Measurements from ENCODE around the gene FAAH2.

Gene FAAH2

GRCh38 chrX:57422790-57423189 lies 136.3 kb downstream of the FAAH2 start:
- Histone ChIP-seq H3K27ac (ENCODE audit: insufficient read depth in 1 of 2, low read depth in 1 of 2, low read length in 2 of 2, poor library complexity in 1 of 2, severe bottlenecking in 2 of 2) (no peak overlapping the region), H3K4me3 (ENCODE audit: control insufficient read depth in 1 of 7, extremely low read depth in 1 of 7, insufficient read depth in 4 of 7, low read depth in 2 of 7, low read length in 6 of 7) (no peak overlapping the region), H3K4me1 (ENCODE audit: control extremely low read depth in 1 of 4, control insufficient read depth in 4 of 4, insufficient read depth in 4 of 4, low read length in 3 of 4) (no peaks in the 10 kb centered on the region), H3K27me3 (replicated peaks in 2 of 5; ENCODE audit: control insufficient read depth in 4 of 5, insufficient read depth in 5 of 5, low read length in 4 of 5) (no peaks in the 10 kb centered on the region), H3K9me3 (ENCODE audit: control extremely low read depth in 1 of 5, control insufficient read depth in 4 of 5, insufficient read depth in 2 of 5, low read depth in 1 of 5, low read length in 4 of 5) (peaks cover 0 to 3% (median 0%) of the 10 kb centered on the region in 5 experiments), H3K36me3 (ENCODE audit: control insufficient read depth in 4 of 4, insufficient read depth in 4 of 4, low read length in 3 of 4) (no peaks in the 10 kb centered on the region)
- WGBS (ENCODE audit: insufficient coverage), result no CpG with 5 or more reads among the region's 2 CpGs
- ChIA-PET CTCF (no interaction called here), POLR2A (no interaction called here)
- DNase-seq, result no peak

- peaks cover 0 to 3% (median 0%) of the 10 kb centered on the region in 5 experiments for H3K9me3 ChIP-seq (ENCODE audit: control extremely low read depth in 1 of 5, control insufficient read depth in 4 of 5, insufficient read depth in 2 of 5, low read depth in 1 of 5, low read length in 4 of 5)
- no peak overlapping the region for H3K27ac ChIP-seq (ENCODE audit: insufficient read depth in 1 of 2, low read depth in 1 of 2, low read length in 2 of 2, poor library complexity in 1 of 2, severe bottlenecking in 2 of 2)
- ChIA-PET CTCF (no interaction called here), POLR2A (no interaction called here)
- H3K36me3 ChIP-seq (ENCODE audit: control insufficient read depth in 4 of 4, insufficient read depth in 4 of 4, low read length in 3 of 4), result no peaks in the 10 kb centered on the region
- WGBS (ENCODE audit: insufficient coverage), result 74% methylated on average over 5 of the region's 5 CpGs
- no peaks in the 10 kb centered on the region for H3K4me1 ChIP-seq (ENCODE audit: control extremely low read depth in 1 of 4, control insufficient read depth in 4 of 4, insufficient read depth in 4 of 4, low read length in 3 of 4)
- no peak overlapping the region for H3K4me3 ChIP-seq (ENCODE audit: control insufficient read depth in 1 of 7, extremely low read depth in 1 of 7, insufficient read depth in 4 of 7, low read depth in 2 of 7, low read length in 6 of 7)
- H3K27me3 ChIP-seq (replicated peaks in 2 of 5; ENCODE audit: control insufficient read depth in 4 of 5, insufficient read depth in 5 of 5, low read length in 4 of 5), result no peaks in the 10 kb centered on the region
- no peak for DNase-seq
Measured at GRCh38 chrX:57445076-57445475, 158.6 kb downstream of the FAAH2 start.

- 80% methylated on average over 1 of the region's 1 CpG for WGBS (ENCODE audit: insufficient coverage)
- DNase-seq, result no peak
- ChIA-PET CTCF (no interaction called here), POLR2A (no interaction called here)
- Histone ChIP-seq H3K9me3 (ENCODE audit: control extremely low read depth in 1 of 5, control insufficient read depth in 4 of 5, insufficient read depth in 2 of 5, low read depth in 1 of 5, low read length in 4 of 5) (peaks cover 0 to 3% (median 0%) of the 10 kb centered on the region in 5 experiments), H3K4me1 (ENCODE audit: control extremely low read depth in 1 of 4, control insufficient read depth in 4 of 4, insufficient read depth in 4 of 4, low read length in 3 of 4) (no peaks in the 10 kb centered on the region), H3K4me3 (ENCODE audit: control insufficient read depth in 1 of 7, extremely low read depth in 1 of 7, insufficient read depth in 4 of 7, low read depth in 2 of 7, low read length in 6 of 7) (no peak overlapping the region), H3K36me3 (ENCODE audit: control insufficient read depth in 4 of 4, insufficient read depth in 4 of 4, low read length in 3 of 4) (no peaks in the 10 kb centered on the region), H3K27ac (ENCODE audit: insufficient read depth in 1 of 2, low read depth in 1 of 2, low read length in 2 of 2, poor library complexity in 1 of 2, severe bottlenecking in 2 of 2) (no peak overlapping the region), H3K27me3 (replicated peaks in 2 of 5; ENCODE audit: control insufficient read depth in 4 of 5, insufficient read depth in 5 of 5, low read length in 4 of 5) (no peaks in the 10 kb centered on the region)
Measured at GRCh38 chrX:57445832-57446231, 159.3 kb downstream of the FAAH2 start.

GRCh38 chrX:57447856-57448255 lies 161.3 kb downstream of the FAAH2 start:
- H3K36me3 ChIP-seq (ENCODE audit: control insufficient read depth in 4 of 4, insufficient read depth in 4 of 4, low read length in 3 of 4), result no peaks in the 10 kb centered on the region
- ChIA-PET CTCF (no interaction called here), POLR2A (no interaction called here)
- no peak overlapping the region for H3K27ac ChIP-seq (ENCODE audit: insufficient read depth in 1 of 2, low read depth in 1 of 2, low read length in 2 of 2, poor library complexity in 1 of 2, severe bottlenecking in 2 of 2)
- peaks cover 0 to 3% (median 0%) of the 10 kb centered on the region in 5 experiments for H3K9me3 ChIP-seq (ENCODE audit: control extremely low read depth in 1 of 5, control insufficient read depth in 4 of 5, insufficient read depth in 2 of 5, low read depth in 1 of 5, low read length in 4 of 5)
- no peaks in the 10 kb centered on the region for H3K4me1 ChIP-seq (ENCODE audit: control extremely low read depth in 1 of 4, control insufficient read depth in 4 of 4, insufficient read depth in 4 of 4, low read length in 3 of 4)
- no peak overlapping the region for H3K4me3 ChIP-seq (ENCODE audit: control insufficient read depth in 1 of 7, extremely low read depth in 1 of 7, insufficient read depth in 4 of 7, low read depth in 2 of 7, low read length in 6 of 7)
- 73% methylated on average over 2 of the region's 2 CpGs for WGBS (ENCODE audit: insufficient coverage)
- no peak for DNase-seq
- no peaks in the 10 kb centered on the region for H3K27me3 ChIP-seq (replicated peaks in 2 of 5; ENCODE audit: control insufficient read depth in 4 of 5, insufficient read depth in 5 of 5, low read length in 4 of 5)

- H3K27ac ChIP-seq (ENCODE audit: insufficient read depth in 1 of 2, low read depth in 1 of 2, low read length in 2 of 2, poor library complexity in 1 of 2, severe bottlenecking in 2 of 2), result no peak overlapping the region
- H3K36me3 ChIP-seq (ENCODE audit: control insufficient read depth in 4 of 4, insufficient read depth in 4 of 4, low read length in 3 of 4), result no peaks in the 10 kb centered on the region
- WGBS (ENCODE audit: insufficient coverage), result no CpG with 5 or more reads among the region's 3 CpGs
- CTCF ChIA-PET, result no interaction called here
- H3K9me3 ChIP-seq (ENCODE audit: control extremely low read depth in 1 of 5, control insufficient read depth in 4 of 5, insufficient read depth in 2 of 5, low read depth in 1 of 5, low read length in 4 of 5), result peaks cover 0 to 3% (median 0%) of the 10 kb centered on the region in 5 experiments
- H3K4me3 ChIP-seq (ENCODE audit: control insufficient read depth in 1 of 7, extremely low read depth in 1 of 7, insufficient read depth in 4 of 7, low read depth in 2 of 7, low read length in 6 of 7), result no peak overlapping the region
- no peaks in the 10 kb centered on the region for H3K4me1 ChIP-seq (ENCODE audit: control extremely low read depth in 1 of 4, control insufficient read depth in 4 of 4, insufficient read depth in 4 of 4, low read length in 3 of 4)
- DNase-seq, result no peak
- H3K27me3 ChIP-seq (replicated peaks in 2 of 5; ENCODE audit: control insufficient read depth in 4 of 5, insufficient read depth in 5 of 5, low read length in 4 of 5), result no peaks in the 10 kb centered on the region
- POLR2A ChIA-PET, result no interaction called here
Measured at GRCh38 chrX:57451426-57452020, 165.0 kb downstream of the FAAH2 start.

GRCh38 chrX:57453901-57454300 lies 167.4 kb downstream of the FAAH2 start:
- Histone ChIP-seq H3K36me3 (ENCODE audit: control insufficient read depth in 4 of 4, insufficient read depth in 4 of 4, low read length in 3 of 4) (no peaks in the 10 kb centered on the region), H3K27ac (ENCODE audit: insufficient read depth in 1 of 2, low read depth in 1 of 2, low read length in 2 of 2, poor library complexity in 1 of 2, severe bottlenecking in 2 of 2) (no peak overlapping the region), H3K4me1 (ENCODE audit: control extremely low read depth in 1 of 4, control insufficient read depth in 4 of 4, insufficient read depth in 4 of 4, low read length in 3 of 4) (no peaks in the 10 kb centered on the region), H3K27me3 (replicated peaks in 2 of 5; ENCODE audit: control insufficient read depth in 4 of 5, insufficient read depth in 5 of 5, low read length in 4 of 5) (no peaks in the 10 kb centered on the region), H3K4me3 (ENCODE audit: control insufficient read depth in 1 of 7, extremely low read depth in 1 of 7, insufficient read depth in 4 of 7, low read depth in 2 of 7, low read length in 6 of 7) (no peak overlapping the region), H3K9me3 (ENCODE audit: control extremely low read depth in 1 of 5, control insufficient read depth in 4 of 5, insufficient read depth in 2 of 5, low read depth in 1 of 5, low read length in 4 of 5) (peaks cover 0 to 3% (median 0%) of the 10 kb centered on the region in 5 experiments)
- peak in 2 of 3 donors; percentile 31 to 40 for DNase-seq
- WGBS (ENCODE audit: insufficient coverage), result no CpG with 5 or more reads among the region's 4 CpGs
- CTCF ChIA-PET, result no interaction called here
- POLR2A ChIA-PET, result no interaction called here

- WGBS (ENCODE audit: insufficient coverage), result 87% methylated on average over 6 of the region's 6 CpGs
- H3K4me1 ChIP-seq (ENCODE audit: control extremely low read depth in 1 of 4, control insufficient read depth in 4 of 4, insufficient read depth in 4 of 4, low read length in 3 of 4), result no peaks in the 10 kb centered on the region
- no peak overlapping the region for H3K27ac ChIP-seq (ENCODE audit: insufficient read depth in 1 of 2, low read depth in 1 of 2, low read length in 2 of 2, poor library complexity in 1 of 2, severe bottlenecking in 2 of 2)
- DNase-seq, result no peak
- H3K36me3 ChIP-seq (ENCODE audit: control insufficient read depth in 4 of 4, insufficient read depth in 4 of 4, low read length in 3 of 4), result no peaks in the 10 kb centered on the region
- peaks cover 0 to 8% (median 0%) of the 10 kb centered on the region in 5 experiments for H3K9me3 ChIP-seq (ENCODE audit: control extremely low read depth in 1 of 5, control insufficient read depth in 4 of 5, insufficient read depth in 2 of 5, low read depth in 1 of 5, low read length in 4 of 5)
- H3K4me3 ChIP-seq (ENCODE audit: control insufficient read depth in 1 of 7, extremely low read depth in 1 of 7, insufficient read depth in 4 of 7, low read depth in 2 of 7, low read length in 6 of 7), result no peak overlapping the region
- no peaks in the 10 kb centered on the region for H3K27me3 ChIP-seq (replicated peaks in 2 of 5; ENCODE audit: control insufficient read depth in 4 of 5, insufficient read depth in 5 of 5, low read length in 4 of 5)
- ChIA-PET POLR2A (no interaction called here), CTCF (no interaction called here)
Measured at GRCh38 chrX:57481514-57481913, 195.0 kb downstream of the FAAH2 start.

All from common myeloid progenitor, CD34-positive (primary cell).